Activated naive CD8-positive, alpha-beta T cell treated with anti-CD3 and anti-CD28 coated beads, Interleukin-2, amount 10 ng/mL, durations not matched to agents 7 days and 5 days (primary cell): ENCODE measurements around the gene RSKR. TPM values are rescaled to one million over a fixed set of nuclear protein-coding genes. Genes with fewer than 3 reads are reported as not detected.
"Not testable (repeated sequence)": the region's sequence is repeated elsewhere in the genome, so short reads cannot be mapped to it uniquely, and the experiment has no call there.

Source experiments
- ATAC-seq: fragments of 150-1000 bp; cut with Tn5 transposase; one replicate; pipeline ENCODE4 v1.10.0; 2021; ENCODE audit warnings: low read depth, moderate library complexity
- POLR2A ChIA-PET: fragments of 350-600 bp; sonication (Branson Sonifier 250); formaldehyde crosslinking; loops from one replicate; lab custom pipeline; 2021; ENCODE audit warnings: antibody characterized with exemption; lab: Charles Lee
- DNase-seq: peaks from one replicate; pipeline ENCODE4 v3.0.0; 2021
- H3K27ac Mint-ChIP-seq: one replicate; pipeline ENCODE4 v1.8.0; 2022; ENCODE audit warnings: mild to moderate bottlenecking, mixed read lengths
- H3K27me3 Mint-ChIP-seq: one replicate; pipeline ENCODE4 v1.8.0; 2022; ENCODE audit warnings: mild to moderate bottlenecking, moderate library complexity, mixed read lengths
- H3K36me3 Mint-ChIP-seq: one replicate; pipeline ENCODE4 v1.8.0; 2021; ENCODE audit warnings: mild to moderate bottlenecking, mixed read lengths
- H3K4me1 Mint-ChIP-seq: one replicate; pipeline ENCODE4 v1.8.0; 2021; ENCODE audit warnings: mixed read lengths
- H3K4me3 Mint-ChIP-seq: one replicate; pipeline ENCODE4 v1.8.0; 2022; ENCODE audit warnings: mild to moderate bottlenecking, moderate library complexity, mixed read lengths
- H3K9me3 Mint-ChIP-seq: one replicate; pipeline ENCODE4 v1.8.0; 2021; ENCODE audit warnings: mixed read lengths
- total RNA-seq, 2 experiments: library from RNA; stranded (reverse); gene quantifications; one replicate each; pipeline ENCODE4 v1.2.3, GENCODE V29; 2021

The RSKR gene
- 10 to 100 TPM; 20.7 to 24.9 TPM for total RNA-seq

- Mint-ChIP-seq H3K9me3 (no peaks in the 10 kb centered on the region), H3K4me3 (no peak within 1 kb of the TSS), H3K27ac (peak within 1 kb of the TSS; percentile 72), H3K36me3 (peaks cover 18% of the 10 kb centered on the region), H3K27me3 (no peaks in the 10 kb centered on the region), H3K4me1 (peaks cover 4% of the 10 kb centered on the region)
- DNase-seq (no peak), ATAC-seq (no peak)
- POLR2A ChIA-PET = no interaction called here
These were observed at the start of gene RSKR for GRCh38 chr17:28613931-28614381. Gene RSKR (minus strand): TSS chr17:28614185. CDS start chr17:28614161, 24 bp downstream.

- DNase-seq = no peak
- POLR2A ChIA-PET = interaction anchor here (1.4 to 4.0 kb wide), 3 partner anchors 19 to 114 kb away, joined by 4 to 74 read pairs (median 21); partner anchors contain the start of genes BLTP2 and PROCA1
- peaks cover 34% of the 10 kb centered on the region for H3K4me1 Mint-ChIP-seq
- H3K4me3 Mint-ChIP-seq = peak overlapping the region; percentile 99
- H3K36me3 Mint-ChIP-seq = peaks cover 18% of the 10 kb centered on the region
- no peak for ATAC-seq
- H3K9me3 Mint-ChIP-seq = no peaks in the 10 kb centered on the region
- H3K27ac Mint-ChIP-seq = peak overlapping the region; percentile 96
- H3K27me3 Mint-ChIP-seq = no peaks in the 10 kb centered on the region
These were observed 49.7 kb upstream of the RSKR start for GRCh38 chr17:28663723-28664122.

DNA sequence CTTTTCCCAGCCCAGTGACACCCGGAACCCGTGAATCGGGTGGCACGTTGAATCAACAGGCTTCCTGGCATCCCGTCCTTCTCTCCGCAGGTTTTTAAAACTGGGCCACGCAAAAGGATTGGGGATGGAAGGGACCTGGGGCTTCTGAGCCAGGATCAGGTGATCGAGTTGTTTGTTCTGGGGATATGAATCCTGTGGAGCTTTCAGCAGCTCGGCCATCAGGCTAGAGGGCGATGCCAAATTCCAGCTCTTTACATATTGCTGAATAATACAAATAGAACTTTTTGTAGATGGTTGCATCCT is 48.5 kb upstream of the RSKR start:
- no peak for ATAC-seq
- DNase-seq = no peak
- H3K4me3 Mint-ChIP-seq = peak overlapping the region; percentile 99
- no peaks in the 10 kb centered on the region for H3K9me3 Mint-ChIP-seq
- peaks cover 31% of the 10 kb centered on the region for H3K4me1 Mint-ChIP-seq
- peak overlapping the region; percentile 96 for H3K27ac Mint-ChIP-seq
- POLR2A ChIA-PET = interaction anchor here (0.8 to 4.0 kb wide), 11 partner anchors 10 to 287 kb away, joined by 3 to 74 read pairs (median 4); partner anchors contain the start of genes BLTP2, PIGS, PROCA1 and RPL23A
- H3K27me3 Mint-ChIP-seq = no peaks in the 10 kb centered on the region
- peaks cover 18% of the 10 kb centered on the region for H3K36me3 Mint-ChIP-seq

DNA sequence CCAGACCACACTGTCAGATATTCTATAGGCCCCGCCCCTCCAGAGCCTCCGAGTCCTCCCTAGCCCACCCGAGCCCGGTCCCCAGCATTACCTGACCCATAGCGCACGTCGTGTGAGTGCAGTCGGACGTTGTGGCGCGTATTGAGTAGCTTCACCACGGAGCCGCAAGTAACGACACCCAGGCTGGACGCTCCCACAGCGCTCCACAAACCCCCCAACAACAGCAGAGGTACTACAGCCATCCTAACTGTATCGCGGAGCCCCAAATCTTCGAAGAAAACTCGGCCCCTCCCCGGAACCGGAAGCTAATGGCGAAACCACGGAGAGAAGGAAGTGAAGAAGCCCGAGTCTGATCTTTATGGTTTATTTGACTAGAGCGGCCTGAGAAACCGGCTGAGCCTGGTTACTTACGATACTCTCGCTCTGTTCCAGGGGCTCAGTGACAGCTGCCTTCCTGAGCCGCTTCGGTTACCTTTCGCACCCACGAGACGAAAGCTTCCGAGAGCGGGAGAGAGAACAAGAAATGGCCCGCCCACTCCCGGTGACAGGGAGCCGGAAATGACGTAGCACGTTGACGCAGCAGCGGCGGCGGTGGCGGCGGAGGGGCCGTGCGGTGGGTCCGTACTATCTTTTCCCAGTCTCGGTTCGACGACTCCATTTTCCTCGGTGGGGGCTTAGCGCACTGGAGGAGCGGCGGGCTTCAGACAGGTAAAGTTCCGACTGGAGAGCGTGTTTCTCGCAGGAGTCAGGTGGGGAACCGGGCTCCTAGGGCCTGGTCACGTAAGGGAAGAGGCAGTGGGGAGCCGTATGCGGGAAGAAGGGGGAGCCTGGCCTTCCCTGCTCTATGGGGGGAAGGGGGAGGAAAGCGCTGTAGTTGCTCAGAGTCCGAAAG is 47.9 kb upstream of the RSKR start, which contains the start of the genes SDF2 and SUPT6H:
TSS of gene SDF2 (minus strand) at position 272 of the 892 bp plus-strand sequence. CDS start at position 242, 30 bp downstream.
TSS of gene SUPT6H (plus strand) at position 571 of the 892 bp plus-strand sequence. CDS start 11,197 bp downstream, outside the sequence.
- Mint-ChIP-seq H3K27me3 (no peaks in the 10 kb centered on the region), H3K36me3 (peaks cover 17% of the 10 kb centered on the region), H3K27ac (peak within 1 kb of the TSS; percentile 96), H3K9me3 (no peaks in the 10 kb centered on the region), H3K4me3 (peak within 1 kb of the TSS; percentile 99), H3K4me1 (peaks cover 30% of the 10 kb centered on the region)
- POLR2A ChIA-PET = interaction anchor here (0.7 to 4.0 kb wide), 22 partner anchors 9 to 478 kb away, joined by 3 to 74 read pairs (median 4); partner anchors contain the start of genes BLTP2, PIGS, POLDIP2 and PROCA1
- DNase-seq (peak; percentile 94), ATAC-seq (peak; percentile 86)

DNA sequence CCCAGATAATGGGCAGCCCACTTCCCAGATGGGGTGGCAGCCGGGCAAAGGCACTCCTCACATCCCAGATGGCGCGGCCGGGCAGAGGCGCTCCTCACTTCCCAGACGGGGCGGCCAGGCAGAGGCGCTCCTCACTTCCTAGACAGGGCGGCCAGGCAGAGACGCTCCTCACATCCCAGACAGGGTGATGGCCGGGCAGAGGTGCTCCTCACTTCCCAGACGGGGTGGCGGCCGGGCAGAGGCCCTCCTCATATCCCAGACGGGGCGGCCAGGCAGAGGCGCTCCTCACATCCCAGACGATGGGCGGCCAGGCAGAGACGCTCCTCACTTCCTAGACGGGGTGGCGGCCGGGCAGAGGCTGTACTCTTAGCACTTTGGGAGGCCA is 45.5 kb upstream of the RSKR start:
- Mint-ChIP-seq H3K36me3 (peaks cover 17% of the 10 kb centered on the region), H3K4me1 (peaks cover 23% of the 10 kb centered on the region)
- H3K4me3 Mint-ChIP-seq, ATAC-seq, H3K27ac Mint-ChIP-seq, H3K9me3 Mint-ChIP-seq, POLR2A ChIA-PET, DNase-seq, H3K27me3 Mint-ChIP-seq: not testable (repeated sequence)

- peaks cover 21% of the 10 kb centered on the region for H3K4me1 Mint-ChIP-seq
- not testable (repeated sequence) for H3K9me3 Mint-ChIP-seq
These were observed 44.9 kb upstream of the RSKR start for GRCh38 chr17:28658766-28659496.

DNA sequence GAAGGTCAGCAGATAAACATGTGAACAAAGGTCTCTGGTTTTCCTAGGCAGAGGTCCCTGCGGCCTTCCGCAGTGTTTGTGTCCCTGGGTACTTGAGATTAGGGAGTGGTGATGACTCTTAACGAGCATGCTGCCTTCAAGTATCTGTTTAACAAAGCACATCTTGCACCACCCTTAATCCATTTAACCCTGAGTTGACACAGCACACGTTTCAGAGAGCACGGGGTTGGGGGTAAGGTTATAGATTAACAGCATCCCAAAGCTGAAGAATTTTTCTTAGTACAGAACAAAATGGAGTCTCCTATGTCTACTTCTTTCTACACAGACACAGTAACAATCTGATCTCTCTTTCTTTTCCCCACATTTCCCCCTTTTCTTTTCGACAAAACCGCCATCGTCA is 44.4 kb upstream of the RSKR start:
- H3K4me3 Mint-ChIP-seq, POLR2A ChIA-PET, DNase-seq, H3K27ac Mint-ChIP-seq, H3K9me3 Mint-ChIP-seq, ATAC-seq, H3K27me3 Mint-ChIP-seq: not testable (repeated sequence)
- Mint-ChIP-seq H3K36me3 (peaks cover 15% of the 10 kb centered on the region), H3K4me1 (peaks cover 16% of the 10 kb centered on the region)

More at GRCh38 chr17:28658766-28659496, 44.9 kb upstream of the RSKR start:
- ATAC-seq, H3K27me3 Mint-ChIP-seq, H3K27ac Mint-ChIP-seq, H3K4me3 Mint-ChIP-seq, DNase-seq, POLR2A ChIA-PET: not testable (repeated sequence)
- peaks cover 17% of the 10 kb centered on the region for H3K36me3 Mint-ChIP-seq

GRCh38 chr17:28657756-28658155 is 43.8 kb upstream of the RSKR start:
- POLR2A ChIA-PET = no interaction called here
- Mint-ChIP-seq H3K4me1 (peaks cover 11% of the 10 kb centered on the region), H3K4me3 (no peak overlapping the region), H3K27me3 (no peaks in the 10 kb centered on the region), H3K27ac (no peak overlapping the region), H3K9me3 (no peaks in the 10 kb centered on the region), H3K36me3 (peaks cover 15% of the 10 kb centered on the region)
- no peak for ATAC-seq
- no peak for DNase-seq

DNA sequence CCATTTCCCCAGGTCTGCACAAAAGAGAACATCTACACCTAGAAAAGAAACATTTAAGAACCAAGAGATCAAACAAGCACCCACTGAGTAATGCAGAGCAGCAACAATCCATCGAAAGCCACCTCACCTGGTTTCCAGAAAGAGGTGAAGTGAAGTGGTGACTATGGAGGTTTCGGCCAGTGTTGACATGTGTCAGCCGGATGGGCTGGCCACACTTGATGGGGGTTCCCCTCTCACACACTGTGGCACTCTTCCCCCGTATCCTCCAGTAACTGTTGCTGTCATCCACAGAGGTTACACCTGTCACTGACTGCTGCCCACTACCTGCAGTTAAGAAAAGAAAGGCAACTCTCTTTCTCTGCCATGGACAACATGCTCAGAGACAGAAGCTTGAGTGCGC is 41.2 kb upstream of the RSKR start:
- POLR2A ChIA-PET = interaction anchor here (1.1 kb wide), 1 partner anchor 10 kb away, joined by 3 read pairs; the partner anchor contains the start of gene BLTP2
- peaks cover 11% of the 10 kb centered on the region for H3K36me3 Mint-ChIP-seq
- H3K4me1 Mint-ChIP-seq = peaks cover 4% of the 10 kb centered on the region
- H3K27ac Mint-ChIP-seq = no peak overlapping the region
- ATAC-seq (no peak), DNase-seq (no peak)
- no peak overlapping the region for H3K4me3 Mint-ChIP-seq
- no peaks in the 10 kb centered on the region for H3K9me3 Mint-ChIP-seq
- H3K27me3 Mint-ChIP-seq = no peaks in the 10 kb centered on the region

- Mint-ChIP-seq H3K4me3 (no peak overlapping the region), H3K9me3 (no peaks in the 10 kb centered on the region), H3K27ac (no peak overlapping the region), H3K4me1 (peaks cover 19% of the 10 kb centered on the region), H3K36me3 (peaks cover 2% of the 10 kb centered on the region), H3K27me3 (no peaks in the 10 kb centered on the region)
- no peak for ATAC-seq
- DNase-seq = no peak
- POLR2A ChIA-PET = interaction anchor here (1.0 to 1.5 kb wide), 2 partner anchors 14 to 71 kb away, joined by 4 to 5 read pairs; partner anchors contain the start of genes RPL23A, SDF2 and SUPT6H
These were observed 34.7 kb upstream of the RSKR start for GRCh38 chr17:28648698-28649097.

DNA sequence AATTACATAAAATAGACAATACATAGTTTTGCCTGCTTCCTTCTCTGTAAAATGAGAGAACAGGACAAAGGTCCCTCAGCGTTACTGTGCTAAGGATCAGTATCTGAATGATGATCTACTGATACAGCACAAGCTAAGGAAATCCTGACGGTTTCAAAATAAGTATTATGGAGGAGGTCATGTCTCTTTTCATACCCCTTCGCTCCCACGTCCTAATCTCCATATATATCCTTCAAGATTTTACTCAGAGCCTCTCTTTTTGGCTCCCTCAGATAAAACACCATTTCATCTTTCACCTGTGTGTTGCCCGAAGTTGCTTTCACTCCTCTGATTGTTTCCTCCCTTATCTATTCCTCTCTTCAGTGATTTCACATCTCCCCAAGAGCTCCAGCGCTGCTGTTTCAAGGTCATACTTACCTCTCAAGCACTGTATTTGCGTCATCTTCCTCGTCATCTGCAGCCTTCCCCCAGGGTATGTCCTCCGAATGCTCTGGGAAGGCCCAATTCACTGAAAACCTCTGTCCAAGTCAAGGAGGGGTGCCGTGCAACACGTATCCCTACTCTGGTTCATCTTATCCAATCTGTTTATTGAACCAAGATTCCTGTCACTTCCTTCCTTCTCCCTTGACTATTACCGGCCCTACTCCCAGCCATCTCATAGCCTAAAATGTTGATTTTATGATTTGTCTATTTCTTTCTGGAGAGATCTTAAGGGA is 32.2 kb upstream of the RSKR start:
- Mint-ChIP-seq H3K9me3 (no peaks in the 10 kb centered on the region), H3K4me1 (peaks cover 29% of the 10 kb centered on the region), H3K27ac (peak overlapping the region; percentile 91), H3K36me3 (peaks cover 11% of the 10 kb centered on the region), H3K27me3 (no peaks in the 10 kb centered on the region), H3K4me3 (peak overlapping the region; percentile 97)
- DNase-seq (no peak), ATAC-seq (no peak)
- POLR2A ChIA-PET = interaction anchor here (1.0 to 6.6 kb wide), 8 partner anchors 16 to 304 kb away, joined by 3 to 74 read pairs (median 6); partner anchors contain the start of genes PROCA1, RPL23A, SDF2 and SUPT6H

- DNase-seq (no peak), ATAC-seq (no peak)
- no peaks in the 10 kb centered on the region for H3K27me3 Mint-ChIP-seq
- H3K9me3 Mint-ChIP-seq = no peaks in the 10 kb centered on the region
- H3K27ac Mint-ChIP-seq = peak overlapping the region; percentile 91
- peak overlapping the region; percentile 97 for H3K4me3 Mint-ChIP-seq
- H3K36me3 Mint-ChIP-seq = peaks cover 11% of the 10 kb centered on the region
- H3K4me1 Mint-ChIP-seq = peaks cover 29% of the 10 kb centered on the region
- POLR2A ChIA-PET = interaction anchor here (0.5 to 6.6 kb wide), 16 partner anchors 9 to 306 kb away, joined by 3 to 74 read pairs (median 6); partner anchors contain the start of genes ALDOC, PHF12, PIGS and PROCA1
These were observed 31.6 kb upstream of the RSKR start for GRCh38 chr17:28645576-28645939.
